PC-3 (cell line): ENCODE measurements around the gene CDHR5. TPM values are rescaled to one million over a fixed set of nuclear protein-coding genes. Genes with fewer than 3 reads are reported as not detected.

Experiments used
- ATAC-seq: fragments of 200-7000 bp; cut with Tn5 transposase; 2 replicates; pipeline ENCODE4 v1.9.1; 2020; ENCODE audit warnings: mild to moderate bottlenecking, moderate library complexity
- BruUV-seq: library from RNA; stranded (reverse); fragments of 400-500 nt; replicated peaks from 2 replicates; lab custom pipeline; 2021; lab: Mats Ljungman, UMichigan
- CTCF ChIA-PET: fragments of 300-600 bp; sonication (Branson Sonifier 250); formaldehyde crosslinking; loops from one replicate; lab custom pipeline; 2022; ENCODE audit warnings: antibody characterized with exemption; lab: Charles Lee
- POLR2A ChIA-PET: fragments of 300-600 bp; sonication (Branson Sonifier 250); formaldehyde crosslinking; loops from one replicate; lab custom pipeline; 2022; ENCODE audit warnings: antibody characterized with exemption; ENCODE audit not compliant: unreplicated experiment; lab: Charles Lee
- DNase-seq: peaks from one replicate; pipeline ENCODE4 v3.0.0-alpha.2; 2015
- H2AFZ ChIP-seq: fragments of 300-600 bp; sonication (generic); 2 replicates; pipeline ENCODE4 v1.6.0; 2016; ENCODE audit warnings: antibody characterized with exemption, low read length
- H3F3A ChIP-seq: fragments of 300-600 bp; sonication (generic); one replicate; pipeline ENCODE4 v1.6.0; 2017; ENCODE audit warnings: antibody characterized with exemption, low read length, control low read depth, mild to moderate bottlenecking; ENCODE audit not compliant: unreplicated experiment
- H3K27ac ChIP-seq: fragments of 300-600 bp; sonication (generic); 2 replicates; pipeline ENCODE4 v1.5.1; 2016; ENCODE audit warnings: mild to moderate bottlenecking, low read length
- H3K27me3 ChIP-seq: fragments of 300-600 bp; sonication (generic); 2 replicates; pipeline ENCODE4 v1.6.1; 2016; ENCODE audit warnings: low read length, mixed read lengths
- H3K36me3 ChIP-seq: fragments of 300-600 bp; sonication (generic); 2 replicates; pipeline ENCODE4 v1.6.1; 2016; ENCODE audit warnings: low read depth, mixed run types, low read length, mixed read lengths
- H3K4me1 ChIP-seq: fragments of 300-600 bp; sonication (generic); 2 replicates; pipeline ENCODE4 v1.5.1; 2016; ENCODE audit warnings: low read length; ENCODE audit not compliant: insufficient read depth
- H3K4me2 ChIP-seq: fragments of 300-600 bp; sonication (generic); 2 replicates; pipeline ENCODE4 v1.6.0; 2016; ENCODE audit warnings: low read length
- H3K4me3 ChIP-seq: fragments of 300-600 bp; sonication (generic); 2 replicates; pipeline ENCODE4 v1.5.1; 2016; ENCODE audit warnings: mild to moderate bottlenecking, low read length, mixed read lengths
- H3K79me2 ChIP-seq: fragments of 300-600 bp; sonication (generic); 2 replicates; pipeline ENCODE4 v1.6.1; 2017; ENCODE audit warnings: low read length, mixed read lengths
- H3K9ac ChIP-seq: fragments of 300-600 bp; sonication (generic); 2 replicates; pipeline ENCODE4 v1.6.0; 2016; ENCODE audit warnings: mild to moderate bottlenecking, low read length
- H3K9me2 ChIP-seq: fragments of 300-600 bp; sonication (generic); replicated peaks from 2 replicates; pipeline ENCODE4 v1.6.1; 2016; ENCODE audit warnings: mixed run types, low read length, mixed read lengths
- H3K9me3 ChIP-seq: fragments of 300-600 bp; sonication (generic); 2 replicates; pipeline ENCODE4 v1.6.1; 2016; ENCODE audit warnings: low read length, mixed read lengths
- H4K20me1 ChIP-seq: fragments of 300-600 bp; sonication (generic); 2 replicates; pipeline ENCODE4 v1.6.1; 2016; ENCODE audit warnings: low read length, mixed read lengths
- EZH2 ChIP-seq: fragments of 300-600 bp; sonication (generic); IDR thresholded peaks from one replicate; pipeline ENCODE4 v1.6.1; 2017; ENCODE audit warnings: antibody characterized with exemption, mild to moderate bottlenecking, low read length; ENCODE audit not compliant: unreplicated experiment
- EZH2phosphoT487 ChIP-seq: fragments of 300-600 bp; sonication (generic); IDR thresholded peaks from 2 replicates; pipeline ENCODE4 v1.6.1; 2018; ENCODE audit warnings: mild to moderate bottlenecking, antibody characterized with exemption, low read length, borderline replicate concordance
- intact Hi-C: fragments of 100-400 bp; cut with micrococcal nuclease; formaldehyde crosslinking; loops from 2 replicates; pipeline ENCODE4 v1.9.0; 2023
- total RNA-seq: library from RNA; depleted of rRNA; stranded (reverse); fragments of >200 nt; gene quantifications from 2 replicates; pipeline ENCODE4 v1.2.3, GENCODE V29; 2014
- TF ChIP-seq, protein P1 (sequence below): fragments of 300-600 bp; sonication (generic); conservative IDR thresholded peaks from 2 replicates; pipeline ENCODE4 v1.5.1; 2017; ENCODE audit warnings: antibody characterized with exemption, low read depth, mild to moderate bottlenecking, low read length

Gene CDHR5
- total RNA-seq, 1 experiment from 2014 or later = not detected

GRCh38 chr11:581752-582151, 43.0 kb downstream of the CDHR5 start:
- ChIA-PET CTCF (no interaction called here), POLR2A (no interaction called here)
- Histone ChIP-seq H3K4me3 (no peak overlapping the region), H3K27ac (no peak overlapping the region), H2AFZ (no peak overlapping the region), H3K4me2 (no peak overlapping the region), H3F3A (no peaks in the 10 kb centered on the region), H3K9me2 (no peaks in the 10 kb centered on the region), H3K9me3 (no peaks in the 10 kb centered on the region), H3K4me1 (peaks cover 19% of the 10 kb centered on the region), H4K20me1 (peaks cover 58% of the 10 kb centered on the region), H3K36me3 (peaks cover 22% of the 10 kb centered on the region; the same call in 1 of the 2 replicates), H3K27me3 (no peaks in the 10 kb centered on the region), H3K79me2 (peaks cover 69% of the 10 kb centered on the region), H3K9ac (no peak overlapping the region)
- ATAC-seq (no peak), DNase-seq (no peak)
- BruUV-seq = no TSS peak
- TF ChIP-seq, protein P1, sequence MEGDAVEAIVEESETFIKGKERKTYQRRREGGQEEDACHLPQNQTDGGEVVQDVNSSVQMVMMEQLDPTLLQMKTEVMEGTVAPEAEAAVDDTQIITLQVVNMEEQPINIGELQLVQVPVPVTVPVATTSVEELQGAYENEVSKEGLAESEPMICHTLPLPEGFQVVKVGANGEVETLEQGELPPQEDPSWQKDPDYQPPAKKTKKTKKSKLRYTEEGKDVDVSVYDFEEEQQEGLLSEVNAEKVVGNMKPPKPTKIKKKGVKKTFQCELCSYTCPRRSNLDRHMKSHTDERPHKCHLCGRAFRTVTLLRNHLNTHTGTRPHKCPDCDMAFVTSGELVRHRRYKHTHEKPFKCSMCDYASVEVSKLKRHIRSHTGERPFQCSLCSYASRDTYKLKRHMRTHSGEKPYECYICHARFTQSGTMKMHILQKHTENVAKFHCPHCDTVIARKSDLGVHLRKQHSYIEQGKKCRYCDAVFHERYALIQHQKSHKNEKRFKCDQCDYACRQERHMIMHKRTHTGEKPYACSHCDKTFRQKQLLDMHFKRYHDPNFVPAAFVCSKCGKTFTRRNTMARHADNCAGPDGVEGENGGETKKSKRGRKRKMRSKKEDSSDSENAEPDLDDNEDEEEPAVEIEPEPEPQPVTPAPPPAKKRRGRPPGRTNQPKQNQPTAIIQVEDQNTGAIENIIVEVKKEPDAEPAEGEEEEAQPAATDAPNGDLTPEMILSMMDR = no peak
- TF ChIP-seq EZH2phosphoT487 = no peak
- no peak for TF ChIP-seq EZH2
- intact Hi-C loops = no loop called here

GRCh38 chr11:581342-581741, 43.4 kb downstream of the CDHR5 start:
- intact Hi-C loops = no loop called here
- BruUV-seq = no TSS peak
- Histone ChIP-seq H3K27me3 (no peaks in the 10 kb centered on the region), H3K9me2 (no peaks in the 10 kb centered on the region), H3K9ac (no peak overlapping the region), H3K79me2 (peaks cover 70% of the 10 kb centered on the region), H3K4me1 (peaks cover 19% of the 10 kb centered on the region), H2AFZ (no peak overlapping the region), H4K20me1 (peaks cover 58% of the 10 kb centered on the region), H3K4me2 (no peak overlapping the region), H3F3A (no peaks in the 10 kb centered on the region), H3K4me3 (no peak overlapping the region), H3K9me3 (no peaks in the 10 kb centered on the region), H3K36me3 (peaks cover 18% of the 10 kb centered on the region; the same call in 1 of the 2 replicates), H3K27ac (no peak overlapping the region)
- ATAC-seq (no peak), DNase-seq (no peak)
- ChIA-PET POLR2A (interaction anchor here (0.6 kb wide), 1 partner anchor 86 kb away, joined by 3 read pairs; no protein-coding TSS in a partner anchor), CTCF (interaction anchor here (0.7 kb wide), 1 partner anchor 80 kb away, joined by 6 read pairs; no protein-coding TSS in a partner anchor)
- TF ChIP-seq EZH2 (no peak), EZH2phosphoT487 (no peak)
- TF ChIP-seq, protein P1 = no peak

DNA sequence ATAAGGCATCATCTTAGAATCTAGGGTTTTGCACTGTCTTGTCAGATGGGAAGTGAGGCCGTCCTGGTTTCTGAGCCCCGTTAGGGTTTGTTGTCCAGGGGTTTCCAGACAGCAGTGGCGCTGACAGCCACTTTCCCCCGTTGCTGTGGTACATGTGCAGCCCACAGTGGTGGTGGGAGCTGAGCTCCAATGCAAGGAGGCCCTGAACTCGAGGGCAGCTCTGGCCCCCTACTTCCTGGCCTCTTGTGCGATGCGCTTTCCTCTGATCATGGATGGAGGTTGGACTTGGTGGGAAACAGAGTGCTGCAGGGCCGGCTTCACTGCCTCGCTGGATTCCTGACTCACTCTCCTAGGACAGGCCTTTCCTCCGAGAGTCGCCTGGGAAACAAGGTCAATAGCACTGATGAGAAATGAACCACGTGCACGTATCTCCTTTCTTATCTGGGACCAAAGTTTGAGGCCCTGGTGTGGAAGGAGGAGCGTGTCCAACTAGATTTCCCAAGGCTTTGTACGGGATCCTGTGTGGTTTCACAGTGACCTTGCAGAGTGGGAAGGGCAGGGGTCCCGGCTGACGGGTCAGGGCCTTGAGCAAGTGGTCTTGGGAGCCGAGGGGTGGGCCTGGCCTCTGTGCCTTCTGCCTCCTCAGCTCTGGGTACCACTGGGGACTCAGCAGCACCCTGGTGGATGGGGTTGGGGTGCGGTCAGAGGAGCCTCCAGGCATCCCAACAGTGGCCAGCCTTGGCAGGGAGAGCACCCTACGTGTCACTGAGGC, 44.7 kb downstream of the CDHR5 start:
- no peaks in the 10 kb centered on the region for H3K9me3 ChIP-seq
- H3K27ac ChIP-seq = no peak overlapping the region
- no peak overlapping the region for H3K4me3 ChIP-seq
- ChIA-PET POLR2A (no interaction called here), CTCF (no interaction called here)
- H2AFZ ChIP-seq = no peak overlapping the region
- TF ChIP-seq, protein P1 = no peak
- no peak for TF ChIP-seq EZH2
- DNase-seq (no peak), ATAC-seq (no peak)
- no peak overlapping the region for H3K4me2 ChIP-seq
- H3K27me3 ChIP-seq = no peaks in the 10 kb centered on the region
- H3F3A ChIP-seq = no peaks in the 10 kb centered on the region
- H3K79me2 ChIP-seq = peaks cover 76% of the 10 kb centered on the region
- H3K9me2 ChIP-seq = no peaks in the 10 kb centered on the region
- intact Hi-C loops = no loop called here
- no TSS peak for BruUV-seq
- H4K20me1 ChIP-seq = peaks cover 58% of the 10 kb centered on the region
- H3K9ac ChIP-seq = no peak overlapping the region
- peaks cover 19% of the 10 kb centered on the region for H3K4me1 ChIP-seq
- H3K36me3 ChIP-seq = peaks cover 17% of the 10 kb centered on the region; the same call in 1 of the 2 replicates
